GM18870 (cell line): Measurements from ENCODE around the gene NUP153.

Experiments used
- ATAC-seq: cut with Tn5 transposase; IDR thresholded peaks from one replicate; pipeline ENCODE4 v1.9.1; 2021; ENCODE audit warnings: moderate library complexity; ENCODE audit not compliant: unreplicated experiment

Gene NUP153

DNA sequence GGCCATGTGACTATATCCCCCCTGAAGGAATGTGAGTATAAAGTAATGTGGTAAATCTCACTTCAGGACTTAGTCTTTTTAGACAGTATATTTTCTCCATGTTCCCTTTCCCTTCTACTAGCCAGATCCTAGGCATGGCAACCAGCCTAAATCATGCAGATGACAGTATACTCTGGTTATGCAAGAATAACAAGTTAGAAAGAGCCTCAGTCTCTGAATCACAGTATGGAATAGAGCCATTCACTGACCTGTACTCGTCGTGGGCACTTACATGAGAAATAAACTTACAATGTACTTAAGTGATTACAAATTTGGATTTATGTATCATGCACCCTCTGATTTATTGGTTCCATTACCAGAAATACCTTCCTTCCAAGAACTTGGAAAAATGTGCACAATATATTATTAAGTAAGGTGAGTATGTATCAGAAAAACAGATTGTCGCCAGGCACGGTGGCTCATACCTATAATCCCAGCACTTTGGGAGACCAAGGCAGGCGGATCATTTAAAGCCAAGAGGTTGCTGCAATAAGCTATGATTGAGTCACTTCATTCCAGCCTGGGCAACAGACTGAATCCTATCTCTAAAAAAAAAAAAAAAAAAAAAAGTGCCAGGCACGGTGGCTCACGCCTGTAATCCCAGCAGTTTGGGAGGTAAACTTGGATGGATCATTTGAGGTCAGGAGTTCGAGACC, 131.7 kb downstream of the NUP153 start:
- ATAC-seq: no peak

DNA sequence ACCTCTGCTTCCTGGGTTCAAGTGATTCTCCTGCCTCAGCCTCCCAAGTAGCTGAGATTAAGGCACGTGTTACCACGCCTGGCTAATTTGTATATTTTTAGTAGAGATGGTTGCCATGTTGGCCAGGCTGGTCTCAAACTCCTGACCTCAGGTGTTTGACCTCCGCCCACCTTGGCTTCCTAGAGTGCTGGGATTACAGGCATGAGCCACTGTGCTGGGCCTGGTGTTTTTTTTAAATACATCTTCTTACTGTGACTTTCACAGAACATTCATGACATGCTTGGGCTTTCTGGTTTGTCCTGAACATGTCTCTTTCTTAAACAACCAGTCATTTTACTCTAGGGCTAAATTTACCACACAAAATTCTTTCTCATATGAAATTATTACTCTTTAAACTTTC, 141.3 kb downstream of the NUP153 start:
- no peak for ATAC-seq
